ENCODE results near the gene APOH. TPM values are rescaled to one million over a fixed set of nuclear protein-coding genes. Genes with fewer than 3 reads are reported as not detected.
A peak's percentile ranks its signal among the peaks of the same experiment; 100 is the strongest.

The APOH gene
- total and polyA plus RNA-seq, 9 of the 15 experiments (the other 6 are each of a cell fraction or from before 2014, with no cell fraction given), result 1.1 TPM; not detected in 8

- no peak for TF ChIP-seq ATF1 (CRISPR knock-in tag; IDR thresholded peaks at IDR 0.05)
- TF ChIP-seq ATF1 (tag; IDR thresholded peaks at IDR 0.05), result 0 out of 2 replicates have a peak, but pooled peaks have one; percentile 20
- TF ChIP-seq HNRNPK (IDR thresholded peaks at IDR 0.05; ENCODE audit: low read depth, low read length, poor library complexity, severe bottlenecking), result no peak
- TF ChIP-seq SIN3A (IDR thresholded peaks at IDR 0.05; ENCODE audit: borderline replicate concordance in 2 of 2, control insufficient read depth in 1 of 2, low read depth in 2 of 2, low read length in 2 of 2), result peak in 1 of 2 experiments; percentile 16; a peak in 1 of 4 replicates
These were observed 37.4 kb downstream of the APOH start, which contains the start of gene CEP112 (continued) for GRCh38 chr17:66191593-66192377.

- Histone ChIP-seq H3K27ac (ENCODE audit: extremely low read depth, low read depth, low read length) (no peak overlapping the region), H3K36me3 (ENCODE audit: control insufficient read depth, insufficient read depth, low read length) (no peaks in the 10 kb centered on the region), H4K20me1 (replicated peaks; ENCODE audit: control insufficient read depth, insufficient read depth, low read length) (no peaks in the 10 kb centered on the region), H3K9me1 (ENCODE audit: control insufficient read depth, insufficient read depth, low read length) (no peaks in the 10 kb centered on the region), H3K9me3 (replicated peaks; ENCODE audit: control insufficient read depth, insufficient read depth, low read depth, low read length) (no peaks in the 10 kb centered on the region), H3K27me3 (ENCODE audit: control insufficient read depth in 2 of 2, insufficient read depth in 2 of 2, low read length in 2 of 2) (peaks cover 3 to 14% of the 10 kb centered on the region in 2 experiments; a peak in 4 of 5 replicates), H3K4me3 (peak overlapping the region; percentile 50), H3K4me1 (replicated peaks in 1 of 2; ENCODE audit: control insufficient read depth in 2 of 2, insufficient read depth in 2 of 2, low read length in 2 of 2) (peaks cover 8 to 12% of the 10 kb centered on the region in 2 experiments; a peak in 3 of 5 replicates), H2AFZ (ENCODE audit: low read depth, low read length) (peak overlapping the region; percentile 83), H3K79me2 (ENCODE audit: control insufficient read depth, insufficient read depth, low read length) (no peaks in the 10 kb centered on the region), H3K4me2 (ENCODE audit: insufficient read depth, low read length) (peak overlapping the region; percentile 76), H3K9ac (ENCODE audit: insufficient read depth in 1 of 2, low read depth in 2 of 2, low read length in 2 of 2) (peak overlapping the region in 1 of 2 experiments; percentile 89; a peak in 2 of 4 replicates)
- ATAC-seq (peak; percentile 19; the same call in 2 of the 3 replicates), FAIRE-seq (no peak), DNase-seq (ENCODE audit: extremely low read depth in 1 of 4, low spot score in 3 of 4) (no peak)
- no TSS peak for BruUV-seq (replicated peaks)
- TF ChIP-seq ZNF347 (CRISPR knock-in tag; IDR thresholded peaks at IDR 0.05; ENCODE audit: low read depth) (no peak), ATF2 (CRISPR knock-in tag; IDR thresholded peaks at IDR 0.05) (no peak), RFX7 (CRISPR knock-in tag; IDR thresholded peaks at IDR 0.05) (no peak), SETDB1 (IDR thresholded peaks at IDR 0.05; ENCODE audit: low read length) (no peak), CC2D1A (IDR thresholded peaks at IDR 0.05) (no peak), DMBX1 (CRISPR knock-in tag; IDR thresholded peaks at IDR 0.05; ENCODE audit: borderline replicate concordance) (no peak), DDX20 (tag; IDR thresholded peaks at IDR 0.05; ENCODE audit: low read depth) (no peak), FOXK2 (conservative IDR thresholded peaks at IDR 0.05 in 1 of 2, IDR thresholded peaks at IDR 0.05 in 1 of 2; ENCODE audit: low read depth in 2 of 2) (no peak), RBM39 (optimal IDR thresholded peaks at IDR 0.05; ENCODE audit: low read depth, low read length) (no peak), MXD1 (CRISPR knock-in tag; IDR thresholded peaks at IDR 0.05; ENCODE audit: borderline replicate concordance, poor library complexity, severe bottlenecking) (no peak), SRSF7 (optimal IDR thresholded peaks at IDR 0.05; ENCODE audit: low read depth, low read length) (no peak), MTF1 (CRISPR knock-in tag; IDR thresholded peaks at IDR 0.05; ENCODE audit: borderline replicate concordance) (no peak)
- ChIA-PET POLR2A (interaction anchor here (0.6 to 1.0 kb wide), 2 partner anchors 19 to 975 kb away, joined by 3 to 4 read pairs; no protein-coding TSS in a partner anchor), CTCF (ENCODE audit: low intra/inter-chr PET ratio) (no interaction called here)
- in situ Hi-C loops (cut with MboI) (no loop called here), intact Hi-C loops (cut with micrococcal nuclease) (no loop called here)
- WGBS (ENCODE audit: insufficient coverage, low coverage, missing lambda C conversion rate), result 39% methylated on average over 16 of the region's 16 CpGs
These were observed 38.2 kb downstream of the APOH start for GRCh38 chr17:66190738-66191592.

All from K562 (cell line).